ENCODE data around the gene CSHL1.
"Not testable (repeated sequence)": the region's sequence is repeated elsewhere in the genome, so short reads cannot be mapped to it uniquely, and the experiment has no call there.

Gene CSHL1

GRCh38 chr17:63889026-63889848 is 21.8 kb downstream of the CSHL1 start:
- DNase-seq (ENCODE audit: low read depth in 2 of 2) = not testable (repeated sequence)

GRCh38 chr17:63885119-63885518 is 25.9 kb downstream of the CSHL1 start:
- DNase-seq (ENCODE audit: low read depth in 2 of 2) = not testable (repeated sequence)

GRCh38 chr17:63882626-63883126 is 28.4 kb downstream of the CSHL1 start:
- DNase-seq (ENCODE audit: low read depth in 2 of 2) = not testable (repeated sequence)

GRCh38 chr17:63881935-63882601 is 29.0 kb downstream of the CSHL1 start, which contains the start of gene GH2:
TSS of gene GH2 (minus strand) at chr17:63881944. CDS start at chr17:63881801, 143 bp downstream.
- peak; percentile 16 to 17 for DNase-seq (ENCODE audit: low read depth in 2 of 2)

- DNase-seq (ENCODE audit: low read depth in 2 of 2) = not testable (repeated sequence)
Measured at GRCh38 chr17:63881337-63881736, 29.7 kb downstream of the CSHL1 start.

- no peak for DNase-seq (ENCODE audit: low read depth in 2 of 2)
Measured at GRCh38 chr17:63880706-63881105, 30.4 kb downstream of the CSHL1 start.

- not testable (repeated sequence) for DNase-seq (ENCODE audit: low read depth in 2 of 2)
Measured at GRCh38 chr17:63878413-63878812, 32.6 kb downstream of the CSHL1 start.

- DNase-seq (ENCODE audit: low read depth in 2 of 2) = not testable (repeated sequence)
Measured at GRCh38 chr17:63874693-63875092, 36.4 kb downstream of the CSHL1 start.

- DNase-seq (ENCODE audit: low read depth in 2 of 2) = not testable (repeated sequence)
Measured at GRCh38 chr17:63874061-63874626, 36.9 kb downstream of the CSHL1 start.

- not testable (repeated sequence) for DNase-seq (ENCODE audit: low read depth in 2 of 2)
Measured at GRCh38 chr17:63873577-63873976, 37.5 kb downstream of the CSHL1 start, which contains the start of gene CSH2. TSS of gene CSH2 (minus strand) at chr17:63873677. CDS start at chr17:63873614, 63 bp downstream.

GRCh38 chr17:63871646-63872365 is 39.3 kb downstream of the CSHL1 start:
- DNase-seq (ENCODE audit: low read depth in 2 of 2) = not testable (repeated sequence)

GRCh38 chr17:63870292-63870665 is 40.8 kb downstream of the CSHL1 start:
- DNase-seq (ENCODE audit: low read depth in 2 of 2) = not testable (repeated sequence)

GRCh38 chr17:63869491-63870291 is 41.4 kb downstream of the CSHL1 start:
- DNase-seq (ENCODE audit: low read depth in 2 of 2) = not testable (repeated sequence)

- not testable (repeated sequence) for DNase-seq (ENCODE audit: low read depth in 2 of 2)
Measured at GRCh38 chr17:63866625-63867024, 44.4 kb downstream of the CSHL1 start.
